Lower lobe of right lung (tissue), 2 donors: ENCODE measurements around the gene RAPGEF6. TPM values are rescaled to one million over a fixed set of nuclear protein-coding genes. Genes with fewer than 3 reads are reported as not detected.
A peak's percentile ranks its signal among the peaks of the same experiment; 100 is the strongest.

Experiments
- ATAC-seq, 2 donors: fragments of 200-7000 bp; cut with Tn5 transposase; one replicate each; pipeline ENCODE4 v1.9.1; 2020 to 2022; ENCODE audit warnings: mild to moderate bottlenecking in 2 of 2, moderate library complexity in 2 of 2
- DNase-seq: peaks from one replicate; pipeline ENCODE4 v3.0.0-alpha.2; 2020
- H3K27ac ChIP-seq: fragments of 200-600 bp; one replicate; pipeline ENCODE4 v1.8.0; 2022
- H3K27me3 ChIP-seq: fragments of 200-600 bp; one replicate; pipeline ENCODE4 v1.8.0; 2022; ENCODE audit warnings: low read depth
- H3K36me3 ChIP-seq: fragments of 200-600 bp; one replicate; pipeline ENCODE4 v1.8.0; 2022; ENCODE audit warnings: mild to moderate bottlenecking
- H3K4me1 ChIP-seq: fragments of 200-600 bp; one replicate; pipeline ENCODE4 v1.8.0; 2022
- H3K4me3 ChIP-seq: fragments of 200-600 bp; one replicate; pipeline ENCODE4 v1.8.0; 2022; ENCODE audit warnings: mild to moderate bottlenecking
- H3K9me3 ChIP-seq: fragments of 200-600 bp; one replicate; pipeline ENCODE4 v1.8.0; 2022
- CTCF ChIP-seq: fragments of 200-600 bp; IDR thresholded peaks from one replicate; pipeline ENCODE4 v1.8.0; 2022; ENCODE audit warnings: antibody characterized with exemption, mild to moderate bottlenecking
- intact Hi-C: fragments of 100-400 bp; cut with DNase I; formaldehyde crosslinking; loops from one replicate; pipeline ENCODE4 v1.11.0; 2022
- total RNA-seq: library from RNA; stranded (reverse); fragmentation: NEBNext Ultra II Directional; extraction: Animal tissue kit (Norgen Biotek cat#: 25700); gene quantifications from one replicate; pipeline ENCODE4 v1.2.1, GENCODE V29; 2021
- donor health status: DM: no; HTN: yes; CAD: no; lungs with severe emphysema.

Gene RAPGEF6
- total RNA-seq, 1 donor from 2014 or later, result 21.7 TPM

- DNase-seq (no peak), ATAC-seq (peak in 1 of 2 donors; percentile 14)
- H3K36me3 ChIP-seq, result no peaks in the 10 kb centered on the region
- H3K4me3 ChIP-seq, result no peak overlapping the region
- H3K27ac ChIP-seq, result peak overlapping the region; percentile 64
- intact Hi-C loops, result no loop called here
- no peak for TF ChIP-seq CTCF
- no peaks in the 10 kb centered on the region for H3K27me3 ChIP-seq
- H3K9me3 ChIP-seq, result no peaks in the 10 kb centered on the region
- H3K4me1 ChIP-seq, result peaks cover 66% of the 10 kb centered on the region
Measured at GRCh38 chr5:131378721-131379541, 256.1 kb downstream of the RAPGEF6 start.

DNA sequence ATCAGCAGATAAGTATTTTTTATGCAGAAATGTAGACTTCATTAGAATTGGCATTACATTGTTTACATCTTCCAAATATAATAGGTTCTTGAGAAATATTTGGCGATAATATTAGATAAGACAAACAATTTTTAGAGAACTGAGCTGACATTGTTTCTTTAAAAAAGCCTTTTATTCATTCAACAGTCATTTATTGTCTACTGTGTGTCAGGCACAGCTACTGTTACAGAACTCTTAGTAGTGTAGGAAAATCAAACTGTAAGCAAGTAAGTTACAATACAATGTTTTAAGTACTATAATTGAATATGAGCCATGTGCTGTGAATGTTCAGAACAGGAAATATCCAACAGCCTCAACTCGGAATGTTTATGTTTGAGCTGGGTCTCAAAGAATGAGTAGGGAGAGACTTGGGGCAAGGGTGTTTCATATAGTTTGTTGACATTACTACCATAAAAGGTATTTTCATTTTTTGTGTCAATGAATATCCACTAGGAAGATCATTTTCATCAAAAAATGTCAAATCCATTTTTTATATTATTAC lies 257.2 kb downstream of the RAPGEF6 start:
- Histone ChIP-seq H3K27ac (peak overlapping the region; percentile 64), H3K36me3 (no peaks in the 10 kb centered on the region), H3K4me3 (no peak overlapping the region), H3K4me1 (peaks cover 66% of the 10 kb centered on the region), H3K27me3 (no peaks in the 10 kb centered on the region), H3K9me3 (no peaks in the 10 kb centered on the region)
- intact Hi-C loops, result no loop called here
- TF ChIP-seq CTCF, result no peak
- ATAC-seq, result no peak
- DNase-seq, result no peak

GRCh38 chr5:131377346-131377745 lies 257.7 kb downstream of the RAPGEF6 start:
- Histone ChIP-seq H3K36me3 (no peaks in the 10 kb centered on the region), H3K27me3 (no peaks in the 10 kb centered on the region), H3K27ac (no peak overlapping the region), H3K4me3 (no peak overlapping the region), H3K9me3 (no peaks in the 10 kb centered on the region), H3K4me1 (peaks cover 61% of the 10 kb centered on the region)
- intact Hi-C loops, result no loop called here
- no peak for ATAC-seq
- DNase-seq, result no peak
- no peak for TF ChIP-seq CTCF

DNA sequence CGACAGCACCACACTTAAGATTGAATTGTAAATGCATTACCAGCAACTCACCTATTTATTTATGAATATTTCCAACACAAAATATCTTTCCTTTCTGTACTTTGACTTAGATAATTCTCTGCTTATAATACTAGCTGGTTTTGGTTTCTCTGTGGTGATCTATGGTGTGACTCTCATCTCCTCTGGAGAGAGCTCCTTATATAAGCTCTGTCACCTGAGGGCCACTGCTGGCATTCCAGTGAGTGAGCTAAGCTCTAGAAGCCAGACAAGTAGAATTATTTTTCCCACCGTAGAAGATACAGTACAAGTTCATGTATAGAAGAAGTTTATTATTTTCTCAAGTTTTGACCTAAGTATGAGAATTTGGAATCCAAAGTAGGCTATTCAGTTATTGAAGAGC lies 259.7 kb downstream of the RAPGEF6 start:
- Histone ChIP-seq H3K4me3 (no peak overlapping the region), H3K27me3 (no peaks in the 10 kb centered on the region), H3K27ac (no peak overlapping the region), H3K36me3 (no peaks in the 10 kb centered on the region), H3K4me1 (peaks cover 41% of the 10 kb centered on the region), H3K9me3 (no peaks in the 10 kb centered on the region)
- intact Hi-C loops, result no loop called here
- TF ChIP-seq CTCF, result no peak
- no peak for ATAC-seq
- DNase-seq, result no peak

Other genes with a start within 250 kb of the RAPGEF6 start
- 40.3 TPM for gene FNIP1, start 161.8 kb upstream of the RAPGEF6 start, total RNA-seq